GM21825 (cell line): Measurements from ENCODE around the gene STARD13.
A peak's percentile ranks its signal among the peaks of the same experiment; 100 is the strongest.
"Not testable (repeated sequence)": the region's sequence is repeated elsewhere in the genome, so short reads cannot be mapped to it uniquely, and the experiment has no call there.

Experiments
- ATAC-seq: cut with Tn5 transposase; IDR thresholded peaks from one replicate; pipeline ENCODE4 v1.9.1; 2021; ENCODE audit warnings: mild to moderate bottlenecking, moderate library complexity; ENCODE audit not compliant: unreplicated experiment

The STARD13 gene

GRCh38 chr13:33257841-33258807, 27.4 kb downstream of the STARD13 start:
- no peak for ATAC-seq

DNA sequence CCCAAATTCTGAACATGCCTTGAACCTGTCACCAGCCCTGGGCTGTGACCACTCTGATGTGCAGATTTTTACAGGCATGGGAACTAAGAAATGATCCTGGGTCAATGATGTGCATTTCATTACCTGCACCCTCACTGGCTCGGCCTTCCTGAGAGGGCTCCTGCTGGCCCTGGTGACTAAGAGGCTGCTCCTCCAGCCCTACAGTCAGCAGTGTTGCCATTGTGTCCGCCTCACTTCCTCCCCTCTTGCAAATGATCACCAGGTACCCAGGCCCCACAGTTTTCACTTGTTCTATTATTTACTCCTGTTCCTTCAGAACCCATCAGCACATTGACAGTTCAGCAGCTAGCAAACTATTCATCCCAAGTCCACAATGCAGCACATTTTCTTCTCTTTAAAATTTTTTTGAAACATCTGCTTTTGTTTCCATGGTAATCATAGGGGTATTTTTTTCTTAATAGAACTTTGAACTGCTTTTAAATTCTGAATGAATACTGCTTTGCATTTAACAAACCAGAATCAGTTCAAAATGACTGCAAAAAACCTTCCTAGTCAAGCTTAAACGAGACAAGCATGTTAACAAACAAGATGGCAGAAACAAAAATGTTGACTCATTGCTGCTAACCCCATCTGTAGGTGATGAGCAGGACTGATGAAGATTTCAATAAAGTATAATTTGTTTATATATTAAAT, 29.3 kb downstream of the STARD13 start:
- no peak for ATAC-seq

- no peak for ATAC-seq
Observed at GRCh38 chr13:33252135-33252534, 33.4 kb downstream of the STARD13 start.

DNA sequence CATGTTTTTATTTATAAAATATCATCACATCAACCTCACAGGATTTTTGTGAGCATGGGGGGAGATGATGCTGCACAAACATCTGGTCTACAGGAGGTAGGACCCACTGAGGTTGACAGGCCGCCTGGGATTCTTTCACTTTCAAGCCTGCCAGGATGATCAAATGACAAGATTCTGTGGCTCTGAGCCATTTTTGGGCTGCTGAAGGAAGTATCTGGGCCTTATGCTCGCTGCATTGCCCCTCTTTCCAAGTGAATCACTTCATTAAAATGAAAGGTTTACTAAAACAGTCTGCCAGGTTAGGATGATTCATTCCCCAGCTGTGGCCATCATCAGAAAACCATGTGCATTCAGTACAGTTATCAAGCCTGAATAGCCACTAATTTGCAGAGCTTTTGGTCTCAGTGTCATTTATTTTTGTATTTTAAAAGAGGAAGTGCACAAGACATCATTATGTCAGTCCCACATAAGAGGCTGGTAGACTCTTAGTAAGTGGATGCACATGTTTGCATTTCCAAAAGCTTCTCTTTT, 34.4 kb downstream of the STARD13 start:
- peak; percentile 72 for ATAC-seq

- ATAC-seq, result no peak
Observed at GRCh38 chr13:33250609-33251008, 34.9 kb downstream of the STARD13 start.

GRCh38 chr13:33249894-33250293, 35.7 kb downstream of the STARD13 start:
- ATAC-seq, result no peak

DNA sequence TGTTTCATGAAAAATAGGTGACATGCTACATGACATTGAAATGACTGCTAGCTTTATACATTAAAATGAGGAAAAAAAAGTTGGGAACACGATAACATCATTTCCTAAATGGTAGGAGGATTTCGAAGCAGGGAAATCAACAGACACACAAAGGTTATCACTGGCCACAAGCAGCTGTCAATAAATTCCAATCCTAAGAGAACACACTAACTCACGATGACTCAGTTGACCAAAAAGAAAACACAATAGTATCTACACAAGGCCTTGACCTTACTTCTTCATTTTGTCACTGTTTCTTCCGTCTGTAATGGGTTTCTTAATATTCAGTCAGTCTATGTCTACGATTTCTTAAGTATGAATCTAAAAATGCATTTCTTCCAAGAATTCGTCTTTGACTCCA, 36.5 kb downstream of the STARD13 start:
- no peak for ATAC-seq

GRCh38 chr13:33245505-33246158, 39.9 kb downstream of the STARD13 start:
- ATAC-seq, result no peak

DNA sequence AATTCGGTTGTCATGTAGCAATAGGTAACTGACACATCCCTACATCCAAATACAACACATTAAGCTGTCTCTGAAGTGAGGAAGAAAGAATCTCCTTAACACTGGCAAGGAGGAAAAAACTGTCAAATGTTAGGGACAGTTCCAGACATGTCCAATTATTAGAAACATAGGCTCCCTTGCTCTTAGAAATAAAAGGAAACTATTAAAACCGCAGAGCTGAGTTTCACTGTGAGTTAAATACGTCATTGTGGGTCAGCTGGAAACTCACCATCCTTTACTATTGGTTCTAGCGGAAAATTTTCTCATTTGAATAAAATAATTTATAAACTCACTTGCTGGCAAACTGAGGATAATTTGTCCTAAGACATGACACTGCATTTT, 40.7 kb downstream of the STARD13 start:
- no peak for ATAC-seq

DNA sequence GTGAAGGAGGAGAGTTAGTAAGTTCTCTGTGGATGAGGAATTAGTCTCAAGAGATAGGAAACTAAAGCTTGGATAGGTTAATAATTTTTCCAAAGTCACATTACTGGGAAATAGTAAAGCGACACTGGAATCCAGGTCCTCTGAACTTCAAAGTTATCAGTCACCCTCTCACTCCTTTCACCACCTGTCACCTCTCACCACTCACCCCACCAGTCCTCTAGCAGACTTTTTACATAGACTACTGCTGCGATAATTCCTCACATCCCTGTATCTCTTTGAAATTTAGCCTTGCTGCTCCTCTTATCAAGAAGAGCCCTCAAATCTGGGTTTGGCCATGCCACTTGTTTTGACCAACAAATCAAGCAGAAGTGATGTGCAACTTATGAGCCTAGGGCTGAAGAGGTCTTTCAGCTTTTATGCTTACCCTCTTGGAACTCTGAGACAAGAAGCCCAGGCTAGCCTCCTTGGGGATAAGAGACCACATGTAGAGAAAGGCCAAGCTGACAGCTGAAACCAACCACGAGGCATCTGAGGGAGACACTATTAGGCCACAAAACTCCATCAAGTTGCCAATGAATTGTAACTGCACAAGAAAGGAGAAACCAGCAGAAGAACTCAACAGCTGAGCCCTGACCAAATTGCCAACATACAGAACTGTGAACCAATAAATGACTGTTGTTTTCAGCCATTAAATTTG, 41.2 kb downstream of the STARD13 start:
- no peak for ATAC-seq

DNA sequence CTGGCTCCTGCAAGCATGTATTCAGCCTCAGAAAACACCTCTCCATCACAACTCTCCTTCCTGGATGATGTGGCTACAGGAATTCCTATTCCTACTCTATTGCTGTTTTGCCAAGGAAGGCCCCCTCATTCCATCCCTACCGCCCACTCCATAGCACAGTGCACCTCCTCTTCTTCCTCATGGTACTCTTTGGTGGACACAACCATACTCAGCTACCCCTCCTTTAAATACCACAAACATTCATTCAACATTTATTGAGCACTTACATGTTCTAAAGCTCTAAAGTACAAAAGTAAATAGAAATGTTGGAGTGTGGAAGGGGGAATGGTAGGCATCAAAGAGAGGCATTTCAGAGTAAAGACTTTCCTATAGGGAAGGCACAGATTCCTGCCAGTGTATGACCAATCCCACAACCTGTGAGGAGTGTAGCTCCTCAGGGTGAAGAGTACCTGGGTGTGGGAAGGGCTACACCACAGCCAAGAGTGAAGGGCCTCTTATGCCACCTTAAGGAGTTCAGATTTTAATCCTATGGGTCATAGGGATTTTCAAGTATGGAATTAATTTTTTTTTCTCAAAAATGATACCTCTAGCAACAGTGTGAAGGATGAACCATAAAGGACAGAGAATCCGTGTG, 42.5 kb downstream of the STARD13 start:
- no peak for ATAC-seq

GRCh38 chr13:33242372-33242771, 43.2 kb downstream of the STARD13 start:
- not testable (repeated sequence) for ATAC-seq

DNA sequence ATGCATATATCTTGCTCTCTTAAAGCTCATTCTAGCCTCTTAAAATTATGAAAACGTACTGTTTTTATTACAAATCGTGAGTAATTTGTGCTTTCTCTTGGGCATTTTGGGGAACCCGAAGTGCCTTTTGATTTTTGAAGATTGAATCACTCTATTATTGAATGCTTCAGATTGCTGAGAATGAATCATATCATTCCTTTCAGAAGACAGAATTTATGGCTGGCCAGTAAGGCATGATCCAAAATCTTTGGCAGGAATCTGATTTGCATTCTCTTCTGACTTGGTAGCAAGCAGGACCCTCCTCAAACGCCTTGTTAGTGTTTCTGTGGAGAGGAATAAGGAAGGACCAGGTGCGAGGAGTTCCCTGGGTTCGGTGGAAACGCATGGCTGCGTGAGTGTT, 49.5 kb downstream of the STARD13 start:
- ATAC-seq, result no peak

GRCh38 chr13:33235564-33235963, 50.0 kb downstream of the STARD13 start:
- no peak for ATAC-seq

DNA sequence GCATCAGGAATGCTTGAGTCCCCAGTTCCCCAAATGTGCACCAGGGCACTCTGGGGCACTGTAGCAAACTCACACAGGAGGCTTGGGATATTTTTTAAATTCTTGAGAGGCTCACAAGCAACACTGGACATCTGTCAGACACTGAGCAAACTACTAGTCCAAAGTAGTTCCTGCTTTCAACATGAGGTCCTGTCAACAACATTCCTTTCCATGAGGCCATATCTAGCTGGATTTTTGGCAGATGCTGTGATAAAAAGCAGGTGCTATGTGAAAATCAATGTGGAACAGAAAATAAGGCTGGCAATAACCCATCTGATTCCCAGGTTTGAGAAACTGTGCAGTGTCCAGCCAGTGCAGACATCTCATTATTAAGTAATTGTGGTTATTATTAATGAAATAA, 50.5 kb downstream of the STARD13 start:
- ATAC-seq, result no peak

- ATAC-seq, result no peak
Observed at GRCh38 chr13:33233547-33233946, 52.0 kb downstream of the STARD13 start.

GRCh38 chr13:33232883-33233282, 52.7 kb downstream of the STARD13 start:
- no peak for ATAC-seq

DNA sequence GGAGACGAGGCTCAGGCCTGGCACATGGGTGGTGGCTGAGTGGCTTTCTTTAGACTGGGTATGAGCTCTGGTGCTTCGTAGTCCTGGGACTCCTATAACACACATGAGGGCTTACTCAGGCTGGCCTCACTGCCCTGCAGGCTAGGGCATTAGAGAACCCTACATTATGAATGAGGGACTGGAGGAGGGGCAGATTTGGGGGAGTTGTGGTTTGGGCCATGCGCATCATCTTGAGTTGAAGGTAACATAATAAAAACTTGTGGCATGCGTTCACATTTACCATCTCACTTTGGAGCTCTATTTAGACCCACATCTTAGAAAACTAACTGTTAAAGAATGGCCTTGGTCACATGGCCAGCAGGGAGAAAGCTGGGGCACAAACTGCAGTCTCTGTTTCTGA, 54.2 kb downstream of the STARD13 start:
- no peak for ATAC-seq

DNA sequence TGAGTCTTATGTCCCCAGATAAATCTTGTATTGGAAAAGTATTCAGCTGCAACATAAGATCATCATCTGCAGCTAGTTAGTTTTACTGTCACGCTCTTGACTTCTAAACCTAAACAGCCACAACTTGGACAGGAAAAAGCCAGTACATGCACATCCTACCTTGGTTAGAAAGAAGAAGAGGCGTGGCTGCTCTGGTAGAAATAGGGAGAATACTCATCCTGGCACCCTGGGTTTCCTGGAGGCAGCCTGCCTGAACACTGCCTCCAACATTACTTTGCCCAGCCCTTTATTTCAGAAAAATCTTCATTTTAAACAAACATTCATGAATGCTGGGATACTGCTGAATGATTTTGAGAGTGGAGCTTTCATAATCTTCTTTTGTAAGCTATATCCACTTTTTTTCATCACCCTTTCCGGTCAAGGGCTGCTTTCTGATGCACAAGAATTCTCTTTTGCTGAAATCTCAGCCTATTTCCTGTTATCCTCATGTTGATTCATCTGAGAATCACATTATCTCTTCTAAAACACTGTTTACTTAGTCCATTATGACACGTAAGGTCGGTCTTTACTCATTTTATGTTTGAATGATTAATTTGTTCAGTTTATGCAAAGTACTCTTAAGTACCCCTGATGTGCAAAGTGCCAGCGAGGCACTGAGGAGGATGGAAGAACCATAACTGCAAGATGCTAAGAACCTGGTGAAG, 55.2 kb downstream of the STARD13 start:
- ATAC-seq, result no peak
